IMR-90 (cell line): Measurements from ENCODE around the gene C16orf96. TPM values are rescaled to one million over a fixed set of nuclear protein-coding genes. Genes with fewer than 3 reads are reported as not detected.

Experiments used
- ATAC-seq: fragments of 200-7000 bp; cut with Tn5 transposase; 2 replicates; pipeline ENCODE4 v1.9.1; 2020; ENCODE audit warnings: low read depth, mild to moderate bottlenecking, moderate library complexity
- BruUV-seq: library from RNA; stranded (reverse); fragments of 400-500 nt; replicated peaks from 2 replicates; lab custom pipeline; 2021; lab: Mats Ljungman, UMichigan
- CTCF ChIA-PET: fragments of 300-600 bp; formaldehyde crosslinking; extraction: SDS; loops from one replicate; lab custom pipeline; 2021; ENCODE audit warnings: antibody characterized with exemption; lab: Yijun Ruan, JAX
- POLR2A ChIA-PET: fragments of 300-600 bp; sonication (Branson Sonifier 250); formaldehyde crosslinking; loops from one replicate; lab custom pipeline; 2022; ENCODE audit warnings: antibody characterized with exemption; ENCODE audit not compliant: unreplicated experiment; lab: Charles Lee
- DNase-seq: peaks from one replicate; pipeline ENCODE4 v3.0.0; 2013
- H2AFZ ChIP-seq: replicated peaks from 2 replicates; pipeline ENCODE3; 2013; ENCODE audit warnings: low read length, mild to moderate bottlenecking; ENCODE audit not compliant: poor library complexity
- H2AK5ac ChIP-seq: 2 replicates; pipeline ENCODE4 v1.6.1; 2013; ENCODE audit warnings: low read depth, low read length, inconsistent platforms
- H2AK9ac ChIP-seq: replicated peaks from 2 replicates; pipeline ENCODE3; 2013; ENCODE audit warnings: mild to moderate bottlenecking, low read depth, low read length, moderate library complexity; ENCODE audit not compliant: poor library complexity
- H2BK120ac ChIP-seq: 2 replicates; pipeline ENCODE4 v1.6.1; 2013; ENCODE audit warnings: low read depth, low read length, inconsistent platforms
- H2BK15ac ChIP-seq: 3 replicates; pipeline ENCODE4 v1.6.1; 2013; ENCODE audit warnings: low read depth, low read length, inconsistent platforms
- H2BK20ac ChIP-seq: 2 replicates; pipeline ENCODE4 v1.6.1; 2013; ENCODE audit warnings: low read depth, mild to moderate bottlenecking, inconsistent platforms, low read length, moderate library complexity
- H2BK5ac ChIP-seq: 2 replicates; pipeline ENCODE4 v1.6.1; 2013; ENCODE audit warnings: mild to moderate bottlenecking, low read depth, low read length, inconsistent platforms; ENCODE audit not compliant: poor library complexity, severe bottlenecking
- H3K14ac ChIP-seq: replicated peaks from 2 replicates; pipeline ENCODE4 v1.6.1; 2013; ENCODE audit warnings: low read depth, low read length, inconsistent platforms
- H3K18ac ChIP-seq: 2 replicates; pipeline ENCODE4 v1.6.1; 2013; ENCODE audit warnings: low read depth, low read length, control low read depth
- H3K23ac ChIP-seq: 2 replicates; pipeline ENCODE4 v1.6.1; 2013; ENCODE audit warnings: low read depth, low read length, inconsistent platforms
- H3K27ac ChIP-seq: 2 replicates; pipeline ENCODE4 v1.5.1; 2013; ENCODE audit warnings: mild to moderate bottlenecking, control low read depth, low read length; ENCODE audit not compliant: insufficient read depth
- H3K27me3 ChIP-seq: 2 replicates; pipeline ENCODE4 v1.6.1; 2013; ENCODE audit warnings: low read length; ENCODE audit not compliant: control insufficient read depth, insufficient read depth
- H3K36me3 ChIP-seq: 2 replicates; pipeline ENCODE4 v1.6.1; 2013; ENCODE audit warnings: low read length, mixed read lengths; ENCODE audit not compliant: control insufficient read depth, insufficient read depth
- H3K4ac ChIP-seq: 2 replicates; pipeline ENCODE4 v1.6.1; 2013; ENCODE audit warnings: low read depth, low read length, inconsistent platforms
- H3K4me1 ChIP-seq: 2 replicates; pipeline ENCODE4 v1.6.1; 2013; ENCODE audit warnings: low read length, mixed read lengths; ENCODE audit not compliant: control insufficient read depth, insufficient read depth
- H3K4me2 ChIP-seq: 2 replicates; pipeline ENCODE4 v1.6.1; 2013; ENCODE audit warnings: low read depth, mild to moderate bottlenecking, control low read depth, low read length, moderate library complexity
- H3K4me3 ChIP-seq: 2 replicates; pipeline ENCODE4 v1.5.1; 2013; ENCODE audit warnings: low read depth, mild to moderate bottlenecking, control low read depth, low read length, moderate library complexity; ENCODE audit not compliant: insufficient read depth
- H3K56ac ChIP-seq: 2 replicates; pipeline ENCODE4 v1.6.1; 2013; ENCODE audit warnings: low read length, inconsistent platforms; ENCODE audit not compliant: insufficient read depth; ENCODE audit errors: extremely low read depth
- H3K79me1 ChIP-seq, 2 experiments: 2 replicates each; pipeline ENCODE4 v1.6.1; 2013; ENCODE audit warnings: low read length in 2 of 2, inconsistent platforms in 1 of 2, low read depth in 1 of 2
- H3K9ac ChIP-seq: 2 replicates; pipeline ENCODE4 v1.6.1; 2013; ENCODE audit warnings: low read depth, low read length, control low read depth
- H3K9me1 ChIP-seq: 2 replicates; pipeline ENCODE4 v1.6.1; 2013; ENCODE audit warnings: low read length, inconsistent platforms; ENCODE audit not compliant: insufficient read depth
- H3K9me3 ChIP-seq: 2 replicates; pipeline ENCODE4 v1.6.1; 2013; ENCODE audit warnings: low read length; ENCODE audit not compliant: control insufficient read depth, insufficient read depth
- H4K20me1 ChIP-seq: 2 replicates; pipeline ENCODE4 v1.6.1; 2013; ENCODE audit warnings: low read length, inconsistent platforms; ENCODE audit not compliant: insufficient read depth
- H4K5ac ChIP-seq: 2 replicates; pipeline ENCODE4 v1.6.1; 2013; ENCODE audit warnings: mild to moderate bottlenecking, low read depth, low read length, control low read depth
- H4K8ac ChIP-seq, 2 experiments: 2 replicates each; pipeline ENCODE4 v1.6.1; 2013; ENCODE audit warnings: low read depth in 2 of 2, low read length in 2 of 2, control low read depth in 1 of 2, inconsistent platforms in 1 of 2
- H4K91ac ChIP-seq: 2 replicates; pipeline ENCODE4 v1.6.1; 2013; ENCODE audit warnings: low read depth, low read length, inconsistent platforms; ENCODE audit not compliant: insufficient read depth
- CEBPB ChIP-seq: IDR thresholded peaks from 2 replicates; pipeline ENCODE4 v1.6.1; 2012; ENCODE audit warnings: low read depth, low read length, improper control_type of control experiment
- CHD1 ChIP-seq: IDR thresholded peaks from 2 replicates; pipeline ENCODE4 v1.6.1; 2012; ENCODE audit warnings: low read depth, low read length, improper control_type of control experiment
- MXI1 ChIP-seq: IDR thresholded peaks from 2 replicates; pipeline ENCODE4 v1.6.1; 2012; ENCODE audit warnings: low read depth, mild to moderate bottlenecking, low read length, moderate library complexity, borderline replicate concordance
- POLR2A ChIP-seq: IDR thresholded peaks from 2 replicates; pipeline ENCODE4 v1.6.1; 2012; ENCODE audit warnings: mild to moderate bottlenecking, low read depth, low read length
- RAD21 ChIP-seq: IDR thresholded peaks from 2 replicates; pipeline ENCODE4 v1.6.1; 2012; ENCODE audit warnings: low read length, improper control_type of control experiment
- RFX5 ChIP-seq: IDR thresholded peaks from 2 replicates; pipeline ENCODE4 v1.8.0; 2012; ENCODE audit warnings: low read depth, mild to moderate bottlenecking, low read length, moderate library complexity
- WGBS, 2 experiments: methylation state at CpG; one replicate each; pipeline versions ENCODE4 v1.1.5 to v1.1.7; 2013; ENCODE audit warnings: missing lambda C conversion rate in 2 of 2; ENCODE audit not compliant: insufficient read length in 1 of 2; ENCODE audit errors: extremely low coverage in 2 of 2; 5-methylcytosine and 5-hydroxymethylcytosine counted together
- dilution Hi-C: fragments of 300-500 bp; cut with HindIII; formaldehyde crosslinking; loops from one replicate; pipeline ENCODE4 v1.14.3; 2018; ENCODE audit warnings: low sequenced_read_pairs; ENCODE audit not compliant: unreplicated experiment
- in situ Hi-C: fragments of 300-500 bp; cut with MboI; formaldehyde crosslinking; loops from 3 replicates; pipeline ENCODE4 v1.14.3; 2019; ENCODE audit warnings: low sequenced_read_pairs, inconsistent platforms, mixed read lengths
- intact Hi-C: fragments of 100-400 bp; cut with micrococcal nuclease; formaldehyde crosslinking; loops from 2 replicates; pipeline ENCODE4 v1.10.0; 2022
- polyA plus RNA-seq, 3 experiments: library from polyadenylated mRNA; depleted of rRNA; stranded (reverse); fragments of >200 nt; gene quantifications; 2 replicates each; pipeline ENCODE4 v1.2.3, GENCODE V29; 2012; ENCODE audit warnings: low replicate concordance in 1 of 3
- total RNA-seq: library from RNA; depleted of rRNA; stranded (reverse); fragments of >200 nt; gene quantifications from 2 replicates; pipeline ENCODE4 v1.2.3, GENCODE V29; 2012
- TF ChIP-seq, protein P1 (sequence below): conservative IDR thresholded peaks from 2 replicates; pipeline ENCODE4 v1.5.1; 2012; ENCODE audit warnings: mild to moderate bottlenecking, low read depth, low read length, improper control_type of control experiment
- TF ChIP-seq, protein P2 (sequence below): fragments of 150-350 bp; IDR thresholded peaks from 2 replicates; pipeline ENCODE4 v1.6.1; 2017; ENCODE audit warnings: mild to moderate bottlenecking, antibody characterized with exemption, low read length, low read depth

C16orf96 gene
- total and polyA plus RNA-seq, 2 of the 4 experiments (the other 2 are of a cell fraction), result not detected

DNA sequence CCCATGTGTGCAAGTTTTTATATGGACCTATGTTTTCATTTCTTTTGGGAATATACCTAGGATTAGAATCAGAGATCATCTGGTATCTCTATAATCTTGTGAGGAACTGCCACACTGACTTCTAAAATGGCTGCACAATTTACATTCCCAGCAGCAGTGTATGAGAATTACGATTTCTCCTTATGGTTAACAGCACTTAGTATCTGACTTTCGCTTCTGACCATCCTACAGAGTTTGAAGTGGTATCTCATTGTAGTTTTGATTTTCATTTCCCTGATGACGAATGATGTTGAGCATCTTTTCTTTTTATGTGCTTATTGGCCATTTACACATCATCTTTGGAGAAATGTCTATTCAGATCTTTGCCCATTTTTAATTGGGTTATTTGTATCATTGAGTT lies 10.0 kb downstream of the C16orf96 start:
- ATAC-seq (no peak), DNase-seq (no peak)
- no peak overlapping the region for H3K27ac ChIP-seq
- ChIA-PET CTCF (no interaction called here), POLR2A (no interaction called here)
- BruUV-seq, result no TSS peak
- in situ Hi-C loops, result no loop called here
- H3K27me3 ChIP-seq, result peaks cover 32% of the 10 kb centered on the region
- no peak overlapping the region for H2BK15ac ChIP-seq
- dilution Hi-C loops, result no loop called here
- no peaks in the 10 kb centered on the region for H3K9me1 ChIP-seq
- H2AK9ac ChIP-seq, result no peak overlapping the region
- H3K4me3 ChIP-seq, result no peak overlapping the region
- TF ChIP-seq RAD21 (no peak), MXI1 (no peak), CEBPB (no peak), CHD1 (no peak), RFX5 (no peak), POLR2A (no peak)
- TF ChIP-seq, protein P1, sequence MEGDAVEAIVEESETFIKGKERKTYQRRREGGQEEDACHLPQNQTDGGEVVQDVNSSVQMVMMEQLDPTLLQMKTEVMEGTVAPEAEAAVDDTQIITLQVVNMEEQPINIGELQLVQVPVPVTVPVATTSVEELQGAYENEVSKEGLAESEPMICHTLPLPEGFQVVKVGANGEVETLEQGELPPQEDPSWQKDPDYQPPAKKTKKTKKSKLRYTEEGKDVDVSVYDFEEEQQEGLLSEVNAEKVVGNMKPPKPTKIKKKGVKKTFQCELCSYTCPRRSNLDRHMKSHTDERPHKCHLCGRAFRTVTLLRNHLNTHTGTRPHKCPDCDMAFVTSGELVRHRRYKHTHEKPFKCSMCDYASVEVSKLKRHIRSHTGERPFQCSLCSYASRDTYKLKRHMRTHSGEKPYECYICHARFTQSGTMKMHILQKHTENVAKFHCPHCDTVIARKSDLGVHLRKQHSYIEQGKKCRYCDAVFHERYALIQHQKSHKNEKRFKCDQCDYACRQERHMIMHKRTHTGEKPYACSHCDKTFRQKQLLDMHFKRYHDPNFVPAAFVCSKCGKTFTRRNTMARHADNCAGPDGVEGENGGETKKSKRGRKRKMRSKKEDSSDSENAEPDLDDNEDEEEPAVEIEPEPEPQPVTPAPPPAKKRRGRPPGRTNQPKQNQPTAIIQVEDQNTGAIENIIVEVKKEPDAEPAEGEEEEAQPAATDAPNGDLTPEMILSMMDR, result no peak
- TF ChIP-seq, protein P2, sequence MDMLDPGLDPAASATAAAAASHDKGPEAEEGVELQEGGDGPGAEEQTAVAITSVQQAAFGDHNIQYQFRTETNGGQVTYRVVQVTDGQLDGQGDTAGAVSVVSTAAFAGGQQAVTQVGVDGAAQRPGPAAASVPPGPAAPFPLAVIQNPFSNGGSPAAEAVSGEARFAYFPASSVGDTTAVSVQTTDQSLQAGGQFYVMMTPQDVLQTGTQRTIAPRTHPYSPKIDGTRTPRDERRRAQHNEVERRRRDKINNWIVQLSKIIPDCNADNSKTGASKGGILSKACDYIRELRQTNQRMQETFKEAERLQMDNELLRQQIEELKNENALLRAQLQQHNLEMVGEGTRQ, result no peak
- H4K91ac ChIP-seq, result no peak overlapping the region
- H2AFZ ChIP-seq, result no peak overlapping the region
- no peak overlapping the region for H3K14ac ChIP-seq
- no peak overlapping the region for H3K9ac ChIP-seq
- H4K5ac ChIP-seq, result no peak overlapping the region
- H2BK120ac ChIP-seq, result no peak overlapping the region
- H4K8ac ChIP-seq, result no peak overlapping the region
- H3K36me3 ChIP-seq, result no peaks in the 10 kb centered on the region
- no peaks in the 10 kb centered on the region for H4K20me1 ChIP-seq
- no peak overlapping the region for H2BK20ac ChIP-seq
- intact Hi-C loops, result no loop called here
- H3K18ac ChIP-seq, result no peak overlapping the region
- H3K4me2 ChIP-seq, result no peak overlapping the region
- no peaks in the 10 kb centered on the region for H3K79me1 ChIP-seq
- no CpG with 5 or more reads among the region's 3 CpGs for WGBS, 2 experiments
- H3K4ac ChIP-seq, result no peak overlapping the region
- H2AK5ac ChIP-seq, result no peak overlapping the region
- H3K23ac ChIP-seq, result no peak overlapping the region
- no peak overlapping the region for H2BK5ac ChIP-seq
- H3K56ac ChIP-seq, result no peak overlapping the region
- no peaks in the 10 kb centered on the region for H3K4me1 ChIP-seq
- no peaks in the 10 kb centered on the region for H3K9me3 ChIP-seq
